ENCODE data around the gene FZD10. TPM values are rescaled to one million over a fixed set of nuclear protein-coding genes. Genes with fewer than 3 reads are reported as not detected.

The FZD10 gene
- total RNA-seq, 4 donors from 2014 or later = under 0.01 to 0.39 (median 0.21) TPM

DNA sequence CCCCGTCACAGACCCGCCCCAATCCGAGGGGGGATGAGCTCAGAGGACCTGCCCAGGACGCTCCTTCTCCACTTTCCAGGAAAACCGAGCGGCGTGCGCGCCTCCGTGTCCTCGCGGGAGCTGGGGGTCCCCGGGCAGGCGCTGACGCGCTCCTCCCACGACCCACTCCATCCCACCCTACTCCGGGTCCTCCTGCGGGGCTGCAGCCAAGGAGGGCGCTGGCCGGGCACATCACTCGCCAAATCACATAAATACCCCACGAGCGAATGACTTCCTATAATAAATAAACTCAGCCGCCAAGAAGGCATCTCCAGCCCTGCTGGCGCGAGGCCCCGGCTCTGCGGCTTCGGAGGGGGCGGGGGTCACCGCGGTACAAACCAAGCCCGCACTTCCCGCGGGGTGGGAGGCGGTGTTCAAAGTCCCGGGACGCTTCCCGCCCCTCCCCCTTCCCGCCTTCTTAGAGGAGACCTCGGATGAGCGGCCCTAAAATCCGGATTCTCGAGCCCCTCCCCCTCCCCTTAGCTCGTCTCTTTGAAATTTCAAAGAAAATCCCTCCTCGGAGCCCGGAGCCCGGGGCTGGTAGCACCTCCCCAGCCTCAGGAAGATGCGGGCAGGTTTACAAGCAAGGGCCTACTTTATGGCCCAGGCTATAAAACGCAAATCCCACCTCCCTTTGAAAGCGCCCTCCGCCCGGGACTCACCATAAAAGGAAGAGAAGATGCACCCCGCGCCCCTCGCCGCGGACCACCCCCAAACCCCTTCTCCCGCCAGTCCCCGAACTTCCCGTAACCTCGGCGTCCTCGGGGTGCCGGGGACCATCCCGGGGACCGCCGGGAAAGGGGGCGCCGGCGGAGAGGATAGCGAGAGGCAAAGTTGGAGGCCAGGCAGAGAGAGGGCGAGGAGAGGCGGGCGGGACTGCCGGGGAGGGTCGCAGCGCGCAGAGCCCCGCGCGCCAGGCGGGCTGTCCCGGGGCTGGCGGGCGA, 712 bp upstream of the FZD10 start:
- peaks cover 0 to 34% (median 0%) of the 10 kb centered on the region in 4 donors for H3K4me1 ChIP-seq
- H3K27me3 ChIP-seq = peaks cover 2 to 33% of the 10 kb centered on the region in 2 donors
- TF ChIP-seq EP300 (IDR thresholded peaks at IDR 0.05) (no peak), POLR2A (IDR thresholded peaks at IDR 0.05) (no peak)
- TF ChIP-seq, protein P1, sequence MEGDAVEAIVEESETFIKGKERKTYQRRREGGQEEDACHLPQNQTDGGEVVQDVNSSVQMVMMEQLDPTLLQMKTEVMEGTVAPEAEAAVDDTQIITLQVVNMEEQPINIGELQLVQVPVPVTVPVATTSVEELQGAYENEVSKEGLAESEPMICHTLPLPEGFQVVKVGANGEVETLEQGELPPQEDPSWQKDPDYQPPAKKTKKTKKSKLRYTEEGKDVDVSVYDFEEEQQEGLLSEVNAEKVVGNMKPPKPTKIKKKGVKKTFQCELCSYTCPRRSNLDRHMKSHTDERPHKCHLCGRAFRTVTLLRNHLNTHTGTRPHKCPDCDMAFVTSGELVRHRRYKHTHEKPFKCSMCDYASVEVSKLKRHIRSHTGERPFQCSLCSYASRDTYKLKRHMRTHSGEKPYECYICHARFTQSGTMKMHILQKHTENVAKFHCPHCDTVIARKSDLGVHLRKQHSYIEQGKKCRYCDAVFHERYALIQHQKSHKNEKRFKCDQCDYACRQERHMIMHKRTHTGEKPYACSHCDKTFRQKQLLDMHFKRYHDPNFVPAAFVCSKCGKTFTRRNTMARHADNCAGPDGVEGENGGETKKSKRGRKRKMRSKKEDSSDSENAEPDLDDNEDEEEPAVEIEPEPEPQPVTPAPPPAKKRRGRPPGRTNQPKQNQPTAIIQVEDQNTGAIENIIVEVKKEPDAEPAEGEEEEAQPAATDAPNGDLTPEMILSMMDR (IDR thresholded peaks at IDR 0.05) = no peak
- peak overlapping the region in 1 of 4 donors; percentile 54 for H3K27ac ChIP-seq
- no peaks in the 10 kb centered on the region for H3K9me3 ChIP-seq
- no peak for DNase-seq (ENCODE audit: low spot score in 2 of 2)
- 0 to 3% methylated on average over 47 to 50 of the region's 87 CpGs for WGBS, 2 donors
- peak overlapping the region; percentile 31 to 57 (median 38) for H3K4me3 ChIP-seq
- no peaks in the 10 kb centered on the region for H3K36me3 ChIP-seq

GRCh38 chr12:130162745-130163460, 639 bp downstream of the FZD10 start:
- 4 to 9% methylated on average over 7 to 45 of the region's 78 CpGs for WGBS, 2 donors
- no peaks in the 10 kb centered on the region for H3K36me3 ChIP-seq
- H3K9me3 ChIP-seq = no peaks in the 10 kb centered on the region
- TF ChIP-seq, protein P1 (IDR thresholded peaks at IDR 0.05) = no peak
- TF ChIP-seq POLR2A (IDR thresholded peaks at IDR 0.05) (no peak), EP300 (IDR thresholded peaks at IDR 0.05) (no peak)
- peak overlapping the region in 2 of 4 donors; percentile 31 to 57 for H3K4me3 ChIP-seq
- no peak for DNase-seq (ENCODE audit: low spot score in 2 of 2)
- H3K27me3 ChIP-seq = peaks cover 2 to 33% of the 10 kb centered on the region in 2 donors
- no peak overlapping the region for H3K27ac ChIP-seq
- peaks cover 0 to 34% (median 0%) of the 10 kb centered on the region in 4 donors for H3K4me1 ChIP-seq

- WGBS, 2 donors = 14 to 28% methylated on average over 39 to 43 of the region's 71 CpGs
- Histone ChIP-seq H3K9me3 (no peaks in the 10 kb centered on the region), H3K27ac (no peak overlapping the region), H3K4me3 (no peak overlapping the region), H3K36me3 (no peaks in the 10 kb centered on the region), H3K4me1 (peaks cover 0 to 34% (median 0%) of the 10 kb centered on the region in 4 donors), H3K27me3 (peaks cover 2 to 33% of the 10 kb centered on the region in 2 donors)
- DNase-seq (ENCODE audit: low spot score in 2 of 2) = no peak
- TF ChIP-seq, protein P1 (IDR thresholded peaks at IDR 0.05) = no peak
- TF ChIP-seq POLR2A (IDR thresholded peaks at IDR 0.05) (no peak), EP300 (IDR thresholded peaks at IDR 0.05) (no peak)
Measured at GRCh38 chr12:130163461-130164215, 1.4 kb downstream of the FZD10 start.

- TF ChIP-seq EP300 (IDR thresholded peaks at IDR 0.05) (no peak), POLR2A (IDR thresholded peaks at IDR 0.05) (no peak)
- TF ChIP-seq, protein P1 (IDR thresholded peaks at IDR 0.05) = no peak
- Histone ChIP-seq H3K27me3 (peaks cover 2 to 33% of the 10 kb centered on the region in 2 donors), H3K4me3 (no peak overlapping the region), H3K36me3 (no peaks in the 10 kb centered on the region), H3K27ac (no peak overlapping the region), H3K9me3 (no peaks in the 10 kb centered on the region), H3K4me1 (peaks cover 0 to 34% (median 0%) of the 10 kb centered on the region in 4 donors)
- WGBS, 2 donors = 30 to 51% methylated on average over 18 of the region's 18 CpGs
- DNase-seq (ENCODE audit: low spot score in 2 of 2) = no peak
Measured at GRCh38 chr12:130164216-130164542, 1.9 kb downstream of the FZD10 start.

Measured in tibial nerve (tissue), 4 donors.